CD4-positive, alpha-beta T cell treated with Interferon gamma for 1 hour (primary cell): ENCODE data around the gene TAB2.
A peak's percentile ranks its signal among the peaks of the same experiment; 100 is the strongest.

Experiments
- DNase-seq: peaks from one replicate; pipeline ENCODE4 v3.0.0-alpha.2; 2020

TAB2 gene, protein sequence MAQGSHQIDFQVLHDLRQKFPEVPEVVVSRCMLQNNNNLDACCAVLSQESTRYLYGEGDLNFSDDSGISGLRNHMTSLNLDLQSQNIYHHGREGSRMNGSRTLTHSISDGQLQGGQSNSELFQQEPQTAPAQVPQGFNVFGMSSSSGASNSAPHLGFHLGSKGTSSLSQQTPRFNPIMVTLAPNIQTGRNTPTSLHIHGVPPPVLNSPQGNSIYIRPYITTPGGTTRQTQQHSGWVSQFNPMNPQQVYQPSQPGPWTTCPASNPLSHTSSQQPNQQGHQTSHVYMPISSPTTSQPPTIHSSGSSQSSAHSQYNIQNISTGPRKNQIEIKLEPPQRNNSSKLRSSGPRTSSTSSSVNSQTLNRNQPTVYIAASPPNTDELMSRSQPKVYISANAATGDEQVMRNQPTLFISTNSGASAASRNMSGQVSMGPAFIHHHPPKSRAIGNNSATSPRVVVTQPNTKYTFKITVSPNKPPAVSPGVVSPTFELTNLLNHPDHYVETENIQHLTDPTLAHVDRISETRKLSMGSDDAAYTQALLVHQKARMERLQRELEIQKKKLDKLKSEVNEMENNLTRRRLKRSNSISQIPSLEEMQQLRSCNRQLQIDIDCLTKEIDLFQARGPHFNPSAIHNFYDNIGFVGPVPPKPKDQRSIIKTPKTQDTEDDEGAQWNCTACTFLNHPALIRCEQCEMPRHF

DNA sequence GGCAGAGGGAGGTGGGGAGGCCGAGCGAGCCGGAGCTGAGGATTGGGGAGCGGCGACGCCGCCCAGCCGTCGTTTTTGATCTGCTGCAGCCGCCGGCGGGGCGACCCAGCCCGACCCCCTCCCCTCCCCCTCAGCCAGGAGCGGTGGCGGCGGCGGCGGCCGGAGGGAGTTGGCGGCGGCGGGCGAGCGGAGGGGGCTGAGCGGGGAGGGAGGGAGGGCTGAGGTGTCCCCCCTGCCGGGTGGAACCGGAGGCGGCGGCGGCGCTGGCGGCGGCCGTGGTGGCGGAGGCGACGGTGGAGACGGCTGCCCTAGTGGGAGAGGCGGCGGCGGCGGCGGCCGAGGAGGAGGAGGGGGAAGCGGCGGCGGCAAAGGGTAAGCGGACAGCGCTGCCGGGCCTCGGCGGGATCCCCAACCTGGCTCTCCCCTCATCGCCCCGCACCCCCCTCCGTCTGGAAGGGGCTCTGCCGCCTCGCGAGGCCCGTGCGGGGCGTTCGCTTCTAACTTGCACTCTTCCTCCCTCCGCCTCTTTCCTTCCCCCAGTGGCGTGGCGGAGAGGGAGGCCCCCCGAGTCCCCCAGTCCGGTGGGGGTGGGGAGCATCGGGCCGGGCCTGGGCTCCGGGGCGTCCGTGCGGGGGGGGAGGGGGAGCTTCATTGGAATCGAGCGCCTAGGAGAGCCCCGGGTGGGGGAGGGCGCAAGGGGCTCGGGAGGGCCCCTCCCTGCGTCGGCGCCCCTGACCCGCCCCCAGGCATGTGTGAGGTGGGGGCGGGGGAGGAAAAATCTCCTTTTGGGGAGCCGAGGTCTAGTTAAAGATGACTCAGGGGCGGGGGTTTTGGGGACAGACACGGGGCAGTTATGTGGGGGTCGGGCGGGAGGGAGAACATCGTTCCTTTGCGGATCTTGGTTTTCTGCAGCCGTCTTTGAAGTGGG, at the start of gene TAB2:
Gene TAB2 (plus strand): TSS at position 69 of the 928 bp plus-strand sequence. CDS start 52,286 bp downstream, outside the sequence.
- DNase-seq = peak; percentile 63

DNA sequence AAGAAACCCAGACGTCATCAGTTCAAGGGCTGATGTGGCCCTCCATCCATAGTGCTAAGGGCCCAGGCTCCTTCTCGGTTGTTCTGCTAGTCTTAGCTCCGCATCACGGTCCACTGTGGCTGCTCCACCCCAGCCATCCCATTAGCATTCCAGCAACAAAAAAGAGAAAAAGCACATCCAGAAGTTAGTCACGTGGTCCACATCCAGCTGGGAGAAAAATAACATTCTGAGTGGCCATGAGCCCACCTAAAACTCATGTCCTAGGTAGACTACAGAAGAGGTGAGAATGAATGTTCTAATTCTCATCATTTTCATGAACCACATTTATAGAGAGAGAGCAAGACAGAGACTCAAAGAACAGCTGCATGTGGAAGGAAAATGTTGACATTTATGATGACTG, 49.4 kb upstream of the TAB2 start:
- DNase-seq = no peak

DNA sequence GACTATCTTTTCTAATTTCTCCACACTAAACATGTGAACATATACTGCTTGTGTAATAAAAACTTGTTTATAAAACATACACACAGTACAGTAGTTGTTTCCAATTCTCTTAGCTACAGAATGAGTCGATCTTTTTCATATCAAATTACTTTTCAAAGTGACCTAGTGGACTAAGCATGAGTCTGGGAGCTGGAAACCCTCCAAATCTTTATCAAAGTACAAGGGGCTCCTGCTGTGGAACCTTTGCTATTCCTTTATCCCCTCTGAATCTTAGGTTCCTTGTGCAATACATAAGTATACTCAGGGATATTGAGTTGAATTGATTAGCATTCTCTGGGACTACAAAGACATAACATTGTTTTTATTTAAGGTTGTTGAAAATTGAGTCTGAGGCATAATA, 48.7 kb upstream of the TAB2 start:
- DNase-seq = no peak

DNA sequence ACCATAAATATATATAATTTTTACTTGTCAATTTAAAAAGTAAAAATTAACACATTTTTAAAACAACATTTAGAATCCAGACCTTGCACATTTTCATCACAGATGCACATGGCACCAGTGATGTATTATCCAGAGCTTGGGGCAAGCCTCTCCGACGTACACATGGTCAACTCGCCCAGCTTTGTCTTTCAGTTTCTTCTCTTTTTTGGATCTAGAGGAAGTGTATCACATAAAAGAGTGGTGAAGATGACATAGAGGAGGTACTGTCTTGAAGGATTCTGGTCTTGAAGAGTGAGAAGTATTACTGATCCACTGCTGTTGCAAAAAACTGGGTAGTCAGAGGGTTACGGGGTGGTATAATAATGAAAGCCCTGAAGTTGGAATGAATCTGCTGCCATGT, 46.9 kb upstream of the TAB2 start:
- no peak for DNase-seq

DNA sequence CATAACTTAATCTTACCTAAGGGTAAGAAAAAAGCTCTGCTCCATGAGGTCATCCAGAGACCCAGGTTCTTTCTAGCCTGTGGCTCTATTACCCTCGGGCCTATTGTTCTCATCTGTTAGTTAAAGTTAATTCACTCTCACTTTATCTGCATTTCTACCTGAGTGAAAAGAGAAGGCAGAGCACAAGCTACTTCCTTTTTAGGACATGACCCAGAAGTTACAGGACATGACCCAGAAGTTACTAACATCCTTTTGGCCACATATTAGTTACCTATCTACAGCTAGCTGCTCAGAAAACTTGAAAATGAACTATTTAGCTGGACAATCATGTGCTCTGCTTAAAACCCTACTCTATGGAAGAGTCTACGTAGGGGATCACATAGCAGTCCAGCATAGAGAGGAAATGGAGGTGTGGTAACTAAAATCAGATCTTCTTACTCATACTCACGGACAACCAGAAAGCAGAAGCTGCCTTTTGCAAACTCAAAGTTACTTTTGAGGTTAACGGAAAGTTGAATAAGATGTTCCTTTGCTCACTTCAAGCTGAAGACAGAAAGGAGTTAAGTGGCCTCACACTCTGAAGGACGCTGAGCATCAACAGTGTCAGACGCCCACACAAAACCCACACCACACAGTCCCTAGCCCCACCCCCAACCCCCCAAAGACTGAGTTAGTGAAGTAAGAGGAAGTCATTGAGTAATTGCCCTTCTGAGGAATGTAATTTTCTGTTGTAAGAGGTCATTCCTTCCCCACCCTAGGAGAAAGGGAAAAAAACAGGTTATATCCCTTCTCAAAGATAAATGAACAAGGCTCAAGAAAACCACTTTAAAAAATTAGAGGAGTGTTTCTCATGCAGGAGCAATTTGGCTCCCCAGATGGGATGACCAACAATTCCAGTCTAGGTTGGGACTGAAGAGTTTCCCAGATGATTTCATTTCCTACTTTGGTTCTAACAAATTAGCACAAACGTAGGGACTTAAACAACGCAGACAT, 45.9 kb upstream of the TAB2 start:
- DNase-seq = peak; percentile 64

DNA sequence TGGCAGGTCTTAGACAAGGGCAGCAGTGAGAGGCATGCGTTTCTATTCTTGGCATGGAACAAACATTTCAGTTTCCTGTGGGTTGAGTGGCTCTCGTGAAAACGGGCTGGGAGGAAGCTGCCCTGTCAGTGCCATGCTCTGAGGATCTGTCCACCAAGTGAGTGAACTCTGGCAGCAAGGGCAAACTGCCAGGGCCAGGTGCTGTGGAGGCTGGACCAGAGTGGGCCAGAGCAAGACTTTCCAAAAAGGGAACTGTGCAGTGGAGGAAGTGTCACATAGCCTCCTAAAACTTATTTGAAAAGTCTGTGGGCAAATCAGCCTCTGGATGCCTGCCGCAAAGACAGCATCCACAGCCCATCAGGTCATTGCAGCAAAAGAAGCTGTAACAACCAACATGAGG, 44.2 kb upstream of the TAB2 start:
- DNase-seq = no peak

DNA sequence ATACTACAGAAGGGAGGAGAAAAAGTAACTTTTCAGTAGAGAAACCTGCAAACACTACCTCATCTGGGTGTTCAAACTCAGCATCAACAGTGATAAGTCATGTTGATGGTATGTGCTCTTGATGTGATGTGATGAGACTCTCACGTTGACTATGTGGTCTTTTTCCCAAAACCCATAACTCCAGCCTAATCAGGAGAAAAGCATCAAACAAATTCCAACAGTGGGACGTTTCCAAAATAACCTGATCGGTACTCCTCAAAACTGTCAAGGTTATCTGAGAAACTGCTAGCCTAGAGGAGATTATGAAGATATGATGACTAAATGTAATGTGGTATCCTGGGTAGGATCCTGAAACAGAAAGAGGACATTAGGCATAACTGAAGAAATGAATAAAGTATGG, 41.9 kb upstream of the TAB2 start:
- no peak for DNase-seq

DNA sequence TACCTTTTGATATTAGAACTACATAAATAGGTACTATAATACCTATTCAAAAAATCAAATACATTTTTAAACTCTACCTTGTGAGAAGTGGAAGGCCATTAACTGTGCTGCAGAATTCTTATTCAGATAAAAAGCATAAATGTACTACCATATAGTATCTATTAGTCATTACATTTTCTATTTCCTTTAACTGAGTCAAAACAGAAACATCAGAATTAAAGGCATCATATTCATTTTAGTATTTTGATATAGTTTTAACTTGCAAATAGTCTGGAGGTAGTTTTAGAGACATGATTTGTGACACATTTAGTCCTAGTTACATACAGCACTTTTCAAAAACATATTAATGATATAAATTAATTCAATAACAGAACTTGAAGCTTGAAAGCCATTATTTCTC, 39.9 kb upstream of the TAB2 start:
- no peak for DNase-seq

DNA sequence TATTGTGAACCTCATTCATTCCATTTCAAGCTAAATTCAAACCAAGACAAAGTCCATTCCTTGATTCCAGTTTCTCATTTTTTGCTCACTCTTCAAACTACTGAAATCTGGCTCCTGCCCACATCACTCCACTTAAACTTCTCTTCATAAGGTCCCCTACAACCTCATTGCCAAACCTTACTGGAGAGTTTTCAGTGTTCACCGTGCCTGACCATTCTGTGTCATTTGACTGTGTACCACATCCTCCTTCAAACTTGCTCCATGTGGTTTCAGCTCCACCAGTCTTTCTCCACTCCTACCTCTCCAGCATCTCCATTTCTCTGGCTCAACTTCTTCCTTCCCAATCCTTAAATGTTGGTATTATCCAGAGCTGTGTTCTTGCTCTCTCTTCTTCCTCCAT, 38.5 kb upstream of the TAB2 start:
- no peak for DNase-seq

DNA sequence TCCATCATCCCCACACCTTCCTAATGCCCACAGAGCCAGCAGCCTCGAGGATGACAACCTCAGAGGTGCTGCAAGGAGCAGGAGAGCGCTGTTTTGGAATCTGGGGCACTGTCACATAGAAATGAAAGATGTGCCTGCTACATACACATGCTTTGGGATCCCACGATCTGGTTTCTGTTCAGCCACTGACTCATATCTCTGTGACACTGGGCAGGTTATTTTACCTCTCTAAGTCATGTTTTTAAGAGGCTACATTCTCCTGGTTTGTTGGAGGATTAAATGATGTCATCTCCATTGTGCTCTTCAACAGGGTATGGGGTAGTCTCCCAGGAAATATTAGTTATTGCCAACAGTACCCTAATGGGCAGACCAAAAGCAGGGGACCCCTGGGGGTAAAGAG, 32.6 kb upstream of the TAB2 start:
- no peak for DNase-seq

DNA sequence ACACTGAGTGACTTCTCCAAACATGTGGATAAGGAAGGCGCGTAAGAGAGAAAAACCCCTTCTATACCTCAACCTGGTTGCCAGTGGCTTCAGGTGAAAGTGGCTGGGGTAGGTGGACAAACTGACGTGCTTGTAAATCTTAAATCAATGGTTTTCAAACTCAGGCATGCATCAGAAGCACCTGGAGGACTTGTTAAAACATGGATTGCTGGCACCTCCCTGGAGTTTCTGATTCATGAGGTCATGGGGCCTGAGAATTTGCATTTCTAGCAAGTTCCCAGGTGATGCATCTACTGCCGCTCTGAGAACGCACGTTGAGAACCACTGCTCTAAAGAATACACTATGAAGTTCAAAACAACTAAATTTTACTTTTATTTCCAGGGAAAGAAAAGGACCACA, 31.9 kb upstream of the TAB2 start:
- DNase-seq = no peak

DNA sequence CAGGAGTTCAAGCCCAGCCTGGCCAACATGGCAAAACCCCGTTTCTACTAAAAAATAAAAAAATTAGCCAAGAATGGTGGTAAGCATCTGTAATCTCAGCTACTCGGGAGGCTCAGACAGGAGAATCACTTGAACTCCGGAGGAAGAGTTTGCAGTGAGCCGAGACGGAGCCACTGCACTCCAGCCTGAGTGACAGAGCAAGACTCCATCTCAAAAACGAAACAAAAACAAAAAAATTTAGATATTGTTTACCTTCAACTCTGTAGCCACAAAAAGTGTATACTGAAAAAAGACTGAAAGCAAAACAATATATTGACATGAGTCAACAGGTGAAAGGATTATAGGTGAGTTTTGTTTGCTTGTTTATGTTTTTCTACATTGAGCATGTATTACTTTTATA, 30.6 kb upstream of the TAB2 start:
- no peak for DNase-seq

DNA sequence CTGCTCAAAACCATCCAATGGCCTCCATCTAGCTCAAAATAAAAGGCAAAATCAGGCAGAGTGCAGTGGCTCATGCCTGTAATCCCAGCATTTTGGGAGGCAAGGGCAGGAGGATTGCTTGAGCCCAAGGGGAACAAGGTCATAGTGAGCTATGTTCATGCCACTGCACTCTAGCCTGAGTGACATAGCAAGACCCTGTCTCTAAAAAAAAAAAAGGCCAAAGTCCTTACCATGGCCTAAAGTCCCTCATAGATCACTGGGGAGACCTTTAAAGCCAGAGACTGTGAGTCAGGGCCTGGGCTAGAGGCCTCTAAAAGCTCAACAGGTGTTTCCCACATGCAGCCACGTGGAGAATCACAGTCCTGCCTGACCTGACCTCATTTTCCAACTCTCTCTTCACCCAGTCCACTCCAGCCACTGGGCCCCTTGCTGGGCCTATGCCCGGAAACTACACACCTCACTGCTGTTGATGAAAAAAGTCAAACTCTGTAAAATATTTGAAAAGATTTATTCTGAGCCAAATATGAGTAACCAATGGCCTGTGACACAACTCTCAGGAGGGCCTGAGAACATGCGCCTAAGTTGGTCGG, 28.2 kb upstream of the TAB2 start:
- DNase-seq = no peak

DNA sequence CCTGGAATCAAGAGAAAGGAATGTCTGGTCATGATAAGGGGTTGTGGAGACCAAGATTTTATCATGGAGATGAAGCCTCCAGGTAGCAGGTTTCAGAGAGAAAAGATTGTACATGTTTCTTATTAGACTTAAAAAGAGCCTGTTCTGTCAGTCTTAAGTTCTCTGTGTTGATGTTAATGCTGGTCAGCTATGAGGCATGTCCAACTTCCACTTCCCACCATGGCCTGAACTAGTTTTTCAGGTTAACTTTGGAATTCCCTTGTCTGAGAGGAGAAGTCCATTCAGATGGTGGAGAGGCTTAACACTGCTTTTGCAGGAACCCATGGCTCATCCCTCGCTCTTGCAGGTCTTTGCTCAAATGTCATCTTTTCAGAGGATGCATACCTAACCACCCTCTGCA, 27.5 kb upstream of the TAB2 start:
- no peak for DNase-seq

DNA sequence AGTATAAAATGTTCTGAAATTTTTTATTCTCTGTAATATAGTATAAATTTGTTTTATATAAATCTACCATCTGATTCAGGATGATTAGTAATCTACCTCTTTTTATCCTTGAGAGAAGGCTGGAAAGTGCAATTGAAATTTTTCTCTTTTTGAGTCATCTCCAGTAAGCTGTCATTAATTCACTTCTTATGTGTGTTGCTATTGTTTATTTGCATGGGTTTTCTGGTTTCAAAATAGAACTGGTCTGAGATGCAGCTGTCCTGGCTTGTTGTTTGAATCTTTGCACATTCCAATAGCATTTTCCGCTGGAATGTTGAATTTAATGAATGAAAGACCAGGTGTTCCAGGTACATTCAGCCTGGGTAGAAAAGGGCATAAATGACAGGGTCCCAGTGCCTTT, 24.3 kb upstream of the TAB2 start:
- DNase-seq = no peak

DNA sequence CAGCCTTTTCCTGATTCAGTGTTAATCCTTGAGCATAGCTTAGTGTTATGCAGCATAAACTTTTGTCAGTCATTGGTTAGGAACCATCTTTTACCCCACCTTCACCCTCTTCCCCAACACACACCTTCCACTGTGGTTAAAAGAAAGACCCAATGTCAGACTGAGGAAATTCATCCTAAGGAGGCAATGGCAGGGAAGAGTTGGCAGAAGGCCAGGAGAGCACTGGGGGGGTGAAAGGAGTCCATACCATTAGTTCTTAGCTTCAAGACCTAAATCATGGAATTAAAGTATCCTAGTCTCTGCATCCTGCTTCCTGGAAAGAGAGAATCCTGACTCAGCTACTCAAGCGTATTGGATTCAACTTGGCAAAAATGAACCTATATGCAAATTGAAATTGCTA, 16.9 kb upstream of the TAB2 start:
- DNase-seq = no peak

DNA sequence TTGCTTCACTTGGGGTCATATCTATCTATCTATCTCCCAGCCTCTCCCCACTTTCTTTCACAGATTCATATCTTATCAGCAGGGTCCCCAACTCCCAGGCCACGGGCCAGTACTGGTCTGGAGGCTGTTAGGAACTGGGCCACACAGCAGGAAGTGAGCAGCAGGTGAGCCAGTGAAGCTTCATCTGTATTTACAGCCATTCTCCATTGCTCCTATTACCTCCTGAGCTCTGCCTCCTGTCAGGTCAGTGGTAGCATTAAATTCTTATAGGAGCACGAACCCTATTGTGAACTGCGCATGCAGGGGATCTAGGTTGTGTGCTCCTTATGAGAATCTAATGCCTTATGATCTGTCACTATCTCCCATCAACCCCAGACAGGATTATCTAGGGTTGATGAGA, 14.8 kb upstream of the TAB2 start:
- no peak for DNase-seq

DNA sequence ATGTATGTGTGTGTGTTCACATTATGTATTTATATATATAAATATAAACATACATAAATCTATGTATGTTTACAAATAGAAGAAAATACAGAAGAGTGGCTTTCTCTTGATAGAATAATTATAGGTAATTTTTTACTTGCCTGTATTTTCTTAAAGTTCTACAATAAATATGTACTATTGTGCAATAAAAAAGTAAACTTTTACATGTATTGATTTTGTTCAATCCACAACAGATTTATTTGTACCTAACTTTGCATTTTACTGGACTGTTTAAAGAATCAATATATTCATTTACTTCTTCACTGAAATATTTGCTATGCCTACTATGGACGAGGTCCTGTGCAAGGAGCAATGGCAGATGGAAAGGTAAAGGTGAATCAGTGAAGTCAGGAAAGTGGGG, 14.0 kb upstream of the TAB2 start:
- no peak for DNase-seq

DNA sequence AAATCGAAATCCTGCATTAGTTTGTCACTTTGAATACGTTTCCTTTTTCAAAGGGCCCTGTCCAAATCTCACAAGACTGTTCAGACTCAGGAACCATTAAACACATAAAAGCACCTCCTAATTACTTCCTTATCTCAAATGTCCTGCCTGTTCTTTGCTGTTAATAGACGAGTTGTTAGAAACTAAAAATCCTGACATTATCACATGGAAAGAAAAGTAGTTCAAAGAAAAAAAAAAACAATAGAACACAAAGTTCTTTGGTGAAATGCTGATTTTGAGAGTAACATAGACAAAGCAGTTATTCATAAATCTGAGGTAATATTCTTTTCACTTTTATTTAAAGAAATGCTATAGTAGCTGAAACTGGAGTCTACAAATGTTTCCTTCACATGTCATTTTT, 12.1 kb upstream of the TAB2 start:
- DNase-seq = no peak

DNA sequence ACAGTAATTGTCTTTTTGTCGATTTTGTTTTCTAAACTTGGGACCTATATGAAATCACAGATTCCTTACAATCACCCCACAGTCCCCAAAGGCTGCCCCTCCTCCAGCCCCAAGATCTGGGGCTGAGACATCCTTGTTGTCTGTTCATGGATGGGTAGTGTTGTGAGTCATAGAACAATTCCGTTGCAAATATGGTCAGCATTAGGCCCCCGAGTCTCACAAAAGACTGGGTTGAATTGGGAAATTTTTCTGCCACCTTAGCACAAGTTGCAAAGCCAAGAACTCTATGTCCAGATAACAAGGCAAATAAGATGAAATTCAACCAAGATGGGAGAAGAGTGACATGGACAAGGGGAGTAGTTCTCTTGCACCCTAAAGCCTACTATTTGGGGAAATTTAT, 10.5 kb upstream of the TAB2 start:
- DNase-seq = no peak

DNA sequence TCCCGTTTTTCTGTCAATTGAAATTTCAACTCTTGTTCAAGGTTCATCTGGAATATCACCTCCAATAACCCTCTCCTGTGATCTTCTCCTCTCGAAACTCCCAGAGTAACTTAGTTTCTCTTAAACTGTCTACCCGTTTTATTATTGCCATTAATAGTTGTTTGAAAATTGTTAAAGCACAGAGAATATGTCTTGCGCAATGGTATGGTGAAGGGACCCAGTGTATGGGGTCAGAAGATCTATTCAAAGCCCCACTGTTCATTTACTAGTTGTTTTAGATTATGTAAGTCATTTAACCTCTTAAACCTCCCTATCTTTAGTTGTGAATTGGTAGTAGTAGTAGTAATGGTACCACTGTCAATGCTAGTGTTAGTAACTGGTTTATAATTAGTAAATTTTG, 6.2 kb upstream of the TAB2 start:
- no peak for DNase-seq

DNA sequence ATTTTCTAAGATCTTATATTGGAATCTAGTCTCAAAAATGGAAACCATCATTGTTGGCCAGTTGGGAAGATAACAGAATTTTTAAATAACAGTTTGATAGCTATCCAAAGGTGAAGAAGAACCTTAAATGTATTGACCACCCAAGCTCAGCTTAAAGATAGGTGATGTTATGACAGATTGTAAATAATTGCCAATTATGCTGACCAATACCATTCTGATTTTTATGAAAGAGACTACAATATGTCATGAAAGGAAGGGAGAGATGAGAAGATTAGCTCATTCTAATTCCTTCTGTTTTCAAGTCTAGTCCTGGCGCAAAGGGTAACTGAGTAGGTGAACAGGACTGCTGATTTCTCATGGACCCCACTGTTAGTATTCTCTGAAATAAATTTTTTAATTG, 5.7 kb upstream of the TAB2 start:
- no peak for DNase-seq
